Measurements from ENCODE around the gene RHBDD1.

Gene RHBDD1

GRCh38 chr2:226983895-226984749, 148.3 kb downstream of the RHBDD1 start:
- H3K27ac Mint-ChIP-seq, result no peak overlapping the region
- peaks cover 0 to 5% of the 10 kb centered on the region in 2 donors for H3K4me1 Mint-ChIP-seq (ENCODE audit: low read depth in 2 of 2)
- H3K27me3 Mint-ChIP-seq, result no peaks in the 10 kb centered on the region
- no peaks in the 10 kb centered on the region for H3K36me3 Mint-ChIP-seq (ENCODE audit: insufficient read depth)
- no peaks in the 10 kb centered on the region for H3K9me3 Mint-ChIP-seq
- no peak for ATAC-seq (replicated peaks)
- no peak overlapping the region for H3K4me3 Mint-ChIP-seq
- no peak for DNase-seq

- DNase-seq (no peak), ATAC-seq (replicated peaks) (no peak)
- no peak overlapping the region for H3K27ac Mint-ChIP-seq
- no peaks in the 10 kb centered on the region for H3K9me3 Mint-ChIP-seq
- H3K4me3 Mint-ChIP-seq, result no peak overlapping the region
- H3K4me1 Mint-ChIP-seq (ENCODE audit: low read depth in 2 of 2), result peaks cover 0 to 5% of the 10 kb centered on the region in 2 donors
- H3K36me3 Mint-ChIP-seq (ENCODE audit: insufficient read depth), result no peaks in the 10 kb centered on the region
- H3K27me3 Mint-ChIP-seq, result no peaks in the 10 kb centered on the region
Observed at GRCh38 chr2:226984750-226985582, 149.1 kb downstream of the RHBDD1 start.

GRCh38 chr2:226985583-226985946, 149.7 kb downstream of the RHBDD1 start:
- ATAC-seq (replicated peaks) (no peak), DNase-seq (no peak)
- Mint-ChIP-seq H3K9me3 (no peaks in the 10 kb centered on the region), H3K27me3 (no peaks in the 10 kb centered on the region), H3K27ac (no peak overlapping the region), H3K4me1 (ENCODE audit: low read depth in 2 of 2) (peaks cover 0 to 5% of the 10 kb centered on the region in 2 donors), H3K36me3 (ENCODE audit: insufficient read depth) (no peaks in the 10 kb centered on the region), H3K4me3 (no peak overlapping the region)

- Mint-ChIP-seq H3K27me3 (no peaks in the 10 kb centered on the region), H3K4me1 (ENCODE audit: low read depth in 2 of 2) (peaks cover 0 to 3% of the 10 kb centered on the region in 2 donors), H3K36me3 (ENCODE audit: insufficient read depth) (peaks cover 8% of the 10 kb centered on the region), H3K27ac (no peak overlapping the region), H3K9me3 (no peaks in the 10 kb centered on the region), H3K4me3 (no peak overlapping the region)
- ATAC-seq (replicated peaks), result no peak
- no peak for DNase-seq
Observed at GRCh38 chr2:226991663-226992062, 155.8 kb downstream of the RHBDD1 start.

GRCh38 chr2:226993171-226993570, 157.3 kb downstream of the RHBDD1 start:
- DNase-seq, result no peak
- Mint-ChIP-seq H3K27me3 (no peaks in the 10 kb centered on the region), H3K9me3 (no peaks in the 10 kb centered on the region), H3K36me3 (ENCODE audit: insufficient read depth) (peaks cover 8% of the 10 kb centered on the region), H3K27ac (no peak overlapping the region), H3K4me1 (ENCODE audit: low read depth in 2 of 2) (peaks cover 0 to 3% of the 10 kb centered on the region in 2 donors), H3K4me3 (no peak overlapping the region)
- no peak for ATAC-seq (replicated peaks)

GRCh38 chr2:226994775-226995174, 158.9 kb downstream of the RHBDD1 start:
- ATAC-seq (replicated peaks) (no peak), DNase-seq (no peak)
- Mint-ChIP-seq H3K27me3 (no peaks in the 10 kb centered on the region), H3K27ac (no peak overlapping the region), H3K36me3 (ENCODE audit: insufficient read depth) (peaks cover 8% of the 10 kb centered on the region), H3K9me3 (no peaks in the 10 kb centered on the region), H3K4me3 (no peak overlapping the region), H3K4me1 (ENCODE audit: low read depth in 2 of 2) (peaks cover 0 to 5% of the 10 kb centered on the region in 2 donors)

GRCh38 chr2:226995625-226996041, 159.8 kb downstream of the RHBDD1 start:
- H3K36me3 Mint-ChIP-seq (ENCODE audit: insufficient read depth), result peaks cover 8% of the 10 kb centered on the region
- no peaks in the 10 kb centered on the region for H3K27me3 Mint-ChIP-seq
- no peaks in the 10 kb centered on the region for H3K9me3 Mint-ChIP-seq
- H3K27ac Mint-ChIP-seq, result no peak overlapping the region
- ATAC-seq (replicated peaks), result no peak
- H3K4me3 Mint-ChIP-seq, result no peak overlapping the region
- H3K4me1 Mint-ChIP-seq (ENCODE audit: low read depth in 2 of 2), result peaks cover 0 to 5% of the 10 kb centered on the region in 2 donors
- DNase-seq, result no peak

GRCh38 chr2:226999661-227000060, 163.8 kb downstream of the RHBDD1 start:
- Mint-ChIP-seq H3K27ac (no peak overlapping the region), H3K36me3 (ENCODE audit: insufficient read depth) (peaks cover 6% of the 10 kb centered on the region), H3K27me3 (no peaks in the 10 kb centered on the region), H3K4me1 (ENCODE audit: low read depth in 2 of 2) (peaks cover 0 to 5% of the 10 kb centered on the region in 2 donors), H3K9me3 (no peaks in the 10 kb centered on the region), H3K4me3 (no peak overlapping the region)
- ATAC-seq (replicated peaks) (no peak), DNase-seq (no peak)

GRCh38 chr2:227000123-227000522, 164.3 kb downstream of the RHBDD1 start:
- no peaks in the 10 kb centered on the region for H3K27me3 Mint-ChIP-seq
- DNase-seq (no peak), ATAC-seq (replicated peaks) (no peak)
- no peak overlapping the region for H3K4me3 Mint-ChIP-seq
- H3K27ac Mint-ChIP-seq, result peak overlapping the region in 1 of 2 donors; percentile 38
- H3K36me3 Mint-ChIP-seq (ENCODE audit: insufficient read depth), result peaks cover 6% of the 10 kb centered on the region
- peaks cover 0 to 5% of the 10 kb centered on the region in 2 donors for H3K4me1 Mint-ChIP-seq (ENCODE audit: low read depth in 2 of 2)
- H3K9me3 Mint-ChIP-seq, result no peaks in the 10 kb centered on the region

- ATAC-seq (replicated peaks) (no peak), DNase-seq (no peak)
- no peaks in the 10 kb centered on the region for H3K36me3 Mint-ChIP-seq (ENCODE audit: insufficient read depth)
- no peaks in the 10 kb centered on the region for H3K27me3 Mint-ChIP-seq
- H3K9me3 Mint-ChIP-seq, result no peaks in the 10 kb centered on the region
- no peak overlapping the region for H3K27ac Mint-ChIP-seq
- no peaks in the 10 kb centered on the region for H3K4me1 Mint-ChIP-seq (ENCODE audit: low read depth in 2 of 2)
- H3K4me3 Mint-ChIP-seq, result no peak overlapping the region
Observed at GRCh38 chr2:227004482-227004881, 168.6 kb downstream of the RHBDD1 start.

- Mint-ChIP-seq H3K4me1 (ENCODE audit: low read depth in 2 of 2) (no peaks in the 10 kb centered on the region), H3K36me3 (ENCODE audit: insufficient read depth) (no peaks in the 10 kb centered on the region), H3K9me3 (no peaks in the 10 kb centered on the region), H3K27ac (no peak overlapping the region), H3K27me3 (no peaks in the 10 kb centered on the region), H3K4me3 (no peak overlapping the region)
- DNase-seq, result no peak
- no peak for ATAC-seq (replicated peaks)
Observed at GRCh38 chr2:227006189-227006897, 170.5 kb downstream of the RHBDD1 start.

GRCh38 chr2:227007148-227007547, 171.3 kb downstream of the RHBDD1 start:
- no peaks in the 10 kb centered on the region for H3K4me1 Mint-ChIP-seq (ENCODE audit: low read depth in 2 of 2)
- ATAC-seq (replicated peaks) (no peak), DNase-seq (no peak)
- H3K36me3 Mint-ChIP-seq (ENCODE audit: insufficient read depth), result no peaks in the 10 kb centered on the region
- no peak overlapping the region for H3K4me3 Mint-ChIP-seq
- H3K27me3 Mint-ChIP-seq, result no peaks in the 10 kb centered on the region
- no peaks in the 10 kb centered on the region for H3K9me3 Mint-ChIP-seq
- H3K27ac Mint-ChIP-seq, result no peak overlapping the region

- no peak for DNase-seq
- Mint-ChIP-seq H3K27me3 (no peaks in the 10 kb centered on the region), H3K27ac (no peak overlapping the region), H3K4me1 (ENCODE audit: low read depth in 2 of 2) (no peaks in the 10 kb centered on the region), H3K9me3 (no peaks in the 10 kb centered on the region), H3K4me3 (no peak overlapping the region), H3K36me3 (ENCODE audit: insufficient read depth) (no peaks in the 10 kb centered on the region)
- ATAC-seq (replicated peaks), result no peak
Observed at GRCh38 chr2:227007940-227008339, 172.1 kb downstream of the RHBDD1 start.

All from effector memory CD8-positive, alpha-beta T cell (primary cell).